Measurements from ENCODE around the gene CSF2.

Gene CSF2

GRCh38 chr5:132044207-132044606 is 29.4 kb upstream of the CSF2 start:
- no peak for DNase-seq (ENCODE audit: low read depth)
- no peaks in the 10 kb centered on the region for H3K4me1 ChIP-seq (ENCODE audit: control insufficient read depth, insufficient read depth, low read length)

GRCh38 chr5:132046880-132047299 is 26.7 kb upstream of the CSF2 start:
- Histone ChIP-seq H3K9me3 (ENCODE audit: control insufficient read depth, low read length) (no peaks in the 10 kb centered on the region), H3K4me1 (ENCODE audit: control insufficient read depth, insufficient read depth, low read length) (no peaks in the 10 kb centered on the region), H3K9ac (ENCODE audit: low read length) (no peak overlapping the region), H3K4me3 (ENCODE audit: low read length) (no peak overlapping the region), H3K36me3 (ENCODE audit: control insufficient read depth, insufficient read depth, low read length, severe bottlenecking) (no peaks in the 10 kb centered on the region), H3K27me3 (replicated peaks; ENCODE audit: control insufficient read depth, insufficient read depth, low read length) (peaks cover 27% of the 10 kb centered on the region)
- DNase-seq (ENCODE audit: low read depth) = no peak

More at GRCh38 chr5:132044207-132044606, 29.4 kb upstream of the CSF2 start:
- Histone ChIP-seq H3K9me3 (ENCODE audit: control insufficient read depth, low read length) (no peaks in the 10 kb centered on the region), H3K9ac (ENCODE audit: low read length) (no peak overlapping the region), H3K36me3 (ENCODE audit: control insufficient read depth, insufficient read depth, low read length, severe bottlenecking) (no peaks in the 10 kb centered on the region), H3K27me3 (replicated peaks; ENCODE audit: control insufficient read depth, insufficient read depth, low read length) (peaks cover 7% of the 10 kb centered on the region), H3K4me3 (ENCODE audit: low read length) (no peak overlapping the region)

- H3K36me3 ChIP-seq (ENCODE audit: control insufficient read depth, insufficient read depth, low read length, severe bottlenecking) = no peaks in the 10 kb centered on the region
- peaks cover 30% of the 10 kb centered on the region for H3K27me3 ChIP-seq (replicated peaks; ENCODE audit: control insufficient read depth, insufficient read depth, low read length)
- H3K9me3 ChIP-seq (ENCODE audit: control insufficient read depth, low read length) = no peaks in the 10 kb centered on the region
- no peak overlapping the region for H3K4me3 ChIP-seq (ENCODE audit: low read length)
- no peak for DNase-seq (ENCODE audit: low read depth)
- no peak overlapping the region for H3K9ac ChIP-seq (ENCODE audit: low read length)
- H3K4me1 ChIP-seq (ENCODE audit: control insufficient read depth, insufficient read depth, low read length) = no peaks in the 10 kb centered on the region
Observed at GRCh38 chr5:132049093-132049492, 24.5 kb upstream of the CSF2 start.

GRCh38 chr5:132049559-132049958 is 24.0 kb upstream of the CSF2 start:
- no peak for DNase-seq (ENCODE audit: low read depth)
- H3K4me3 ChIP-seq (ENCODE audit: low read length) = no peak overlapping the region
- no peaks in the 10 kb centered on the region for H3K36me3 ChIP-seq (ENCODE audit: control insufficient read depth, insufficient read depth, low read length, severe bottlenecking)
- H3K4me1 ChIP-seq (ENCODE audit: control insufficient read depth, insufficient read depth, low read length) = no peaks in the 10 kb centered on the region
- peaks cover 34% of the 10 kb centered on the region for H3K27me3 ChIP-seq (replicated peaks; ENCODE audit: control insufficient read depth, insufficient read depth, low read length)
- H3K9me3 ChIP-seq (ENCODE audit: control insufficient read depth, low read length) = no peaks in the 10 kb centered on the region
- H3K9ac ChIP-seq (ENCODE audit: low read length) = no peak overlapping the region

GRCh38 chr5:132050136-132050535 is 23.5 kb upstream of the CSF2 start:
- Histone ChIP-seq H3K36me3 (ENCODE audit: control insufficient read depth, insufficient read depth, low read length, severe bottlenecking) (no peaks in the 10 kb centered on the region), H3K9ac (ENCODE audit: low read length) (no peak overlapping the region), H3K9me3 (ENCODE audit: control insufficient read depth, low read length) (no peaks in the 10 kb centered on the region), H3K4me1 (ENCODE audit: control insufficient read depth, insufficient read depth, low read length) (no peaks in the 10 kb centered on the region), H3K4me3 (ENCODE audit: low read length) (no peak overlapping the region), H3K27me3 (replicated peaks; ENCODE audit: control insufficient read depth, insufficient read depth, low read length) (peaks cover 34% of the 10 kb centered on the region)
- no peak for DNase-seq (ENCODE audit: low read depth)

- Histone ChIP-seq H3K9ac (ENCODE audit: low read length) (no peak overlapping the region), H3K9me3 (ENCODE audit: control insufficient read depth, low read length) (no peaks in the 10 kb centered on the region), H3K4me3 (ENCODE audit: low read length) (no peak overlapping the region), H3K36me3 (ENCODE audit: control insufficient read depth, insufficient read depth, low read length, severe bottlenecking) (no peaks in the 10 kb centered on the region), H3K4me1 (ENCODE audit: control insufficient read depth, insufficient read depth, low read length) (no peaks in the 10 kb centered on the region), H3K27me3 (replicated peaks; ENCODE audit: control insufficient read depth, insufficient read depth, low read length) (peaks cover 34% of the 10 kb centered on the region)
- no peak for DNase-seq (ENCODE audit: low read depth)
Observed at GRCh38 chr5:132050661-132051552, 22.7 kb upstream of the CSF2 start.

GRCh38 chr5:132052520-132052919 is 21.1 kb upstream of the CSF2 start:
- no peak for DNase-seq (ENCODE audit: low read depth)
- H3K27me3 ChIP-seq (replicated peaks; ENCODE audit: control insufficient read depth, insufficient read depth, low read length) = peaks cover 37% of the 10 kb centered on the region

GRCh38 chr5:132053483-132053882 is 20.1 kb upstream of the CSF2 start:
- no peak for DNase-seq (ENCODE audit: low read depth)
- no peak overlapping the region for H3K9ac ChIP-seq (ENCODE audit: low read length)
- no peak overlapping the region for H3K4me3 ChIP-seq (ENCODE audit: low read length)
- peaks cover 41% of the 10 kb centered on the region for H3K27me3 ChIP-seq (replicated peaks; ENCODE audit: control insufficient read depth, insufficient read depth, low read length)
- no peaks in the 10 kb centered on the region for H3K36me3 ChIP-seq (ENCODE audit: control insufficient read depth, insufficient read depth, low read length, severe bottlenecking)
- no peaks in the 10 kb centered on the region for H3K4me1 ChIP-seq (ENCODE audit: control insufficient read depth, insufficient read depth, low read length)
- no peaks in the 10 kb centered on the region for H3K9me3 ChIP-seq (ENCODE audit: control insufficient read depth, low read length)

More at GRCh38 chr5:132052520-132052919, 21.1 kb upstream of the CSF2 start:
- Histone ChIP-seq H3K4me1 (ENCODE audit: control insufficient read depth, insufficient read depth, low read length) (no peaks in the 10 kb centered on the region), H3K9me3 (ENCODE audit: control insufficient read depth, low read length) (no peaks in the 10 kb centered on the region), H3K9ac (ENCODE audit: low read length) (no peak overlapping the region), H3K4me3 (ENCODE audit: low read length) (no peak overlapping the region), H3K36me3 (ENCODE audit: control insufficient read depth, insufficient read depth, low read length, severe bottlenecking) (no peaks in the 10 kb centered on the region)

GRCh38 chr5:132054031-132054696 is 19.4 kb upstream of the CSF2 start:
- H3K27me3 ChIP-seq (replicated peaks; ENCODE audit: control insufficient read depth, insufficient read depth, low read length) = peaks cover 46% of the 10 kb centered on the region
- no peaks in the 10 kb centered on the region for H3K36me3 ChIP-seq (ENCODE audit: control insufficient read depth, insufficient read depth, low read length, severe bottlenecking)
- no peaks in the 10 kb centered on the region for H3K9me3 ChIP-seq (ENCODE audit: control insufficient read depth, low read length)
- no peak for DNase-seq (ENCODE audit: low read depth)
- H3K4me3 ChIP-seq (ENCODE audit: low read length) = no peak overlapping the region
- H3K4me1 ChIP-seq (ENCODE audit: control insufficient read depth, insufficient read depth, low read length) = no peaks in the 10 kb centered on the region
- H3K9ac ChIP-seq (ENCODE audit: low read length) = no peak overlapping the region

- no peak overlapping the region for H3K9ac ChIP-seq (ENCODE audit: low read length)
- H3K4me3 ChIP-seq (ENCODE audit: low read length) = no peak overlapping the region
- no peak for DNase-seq (ENCODE audit: low read depth)
- H3K4me1 ChIP-seq (ENCODE audit: control insufficient read depth, insufficient read depth, low read length) = no peaks in the 10 kb centered on the region
- peaks cover 50% of the 10 kb centered on the region for H3K27me3 ChIP-seq (replicated peaks; ENCODE audit: control insufficient read depth, insufficient read depth, low read length)
- no peaks in the 10 kb centered on the region for H3K36me3 ChIP-seq (ENCODE audit: control insufficient read depth, insufficient read depth, low read length, severe bottlenecking)
- H3K9me3 ChIP-seq (ENCODE audit: control insufficient read depth, low read length) = no peaks in the 10 kb centered on the region
Observed at GRCh38 chr5:132054697-132055440, 18.7 kb upstream of the CSF2 start.

GRCh38 chr5:132055441-132055807 is 18.2 kb upstream of the CSF2 start:
- no peaks in the 10 kb centered on the region for H3K9me3 ChIP-seq (ENCODE audit: control insufficient read depth, low read length)
- DNase-seq (ENCODE audit: low read depth) = no peak
- no peaks in the 10 kb centered on the region for H3K4me1 ChIP-seq (ENCODE audit: control insufficient read depth, insufficient read depth, low read length)
- H3K27me3 ChIP-seq (replicated peaks; ENCODE audit: control insufficient read depth, insufficient read depth, low read length) = peaks cover 47% of the 10 kb centered on the region
- H3K36me3 ChIP-seq (ENCODE audit: control insufficient read depth, insufficient read depth, low read length, severe bottlenecking) = no peaks in the 10 kb centered on the region
- H3K9ac ChIP-seq (ENCODE audit: low read length) = no peak overlapping the region
- H3K4me3 ChIP-seq (ENCODE audit: low read length) = no peak overlapping the region

Measured in adipocyte (in vitro differentiated cells).